HG03175 (cell line): Measurements from ENCODE around the gene HOXB3.

Source experiments
- ATAC-seq: cut with Tn5 transposase; IDR thresholded peaks from one replicate; pipeline ENCODE4 v1.9.1; 2021; ENCODE audit warnings: mild to moderate bottlenecking, moderate library complexity; ENCODE audit not compliant: unreplicated experiment

HOXB3 gene

DNA sequence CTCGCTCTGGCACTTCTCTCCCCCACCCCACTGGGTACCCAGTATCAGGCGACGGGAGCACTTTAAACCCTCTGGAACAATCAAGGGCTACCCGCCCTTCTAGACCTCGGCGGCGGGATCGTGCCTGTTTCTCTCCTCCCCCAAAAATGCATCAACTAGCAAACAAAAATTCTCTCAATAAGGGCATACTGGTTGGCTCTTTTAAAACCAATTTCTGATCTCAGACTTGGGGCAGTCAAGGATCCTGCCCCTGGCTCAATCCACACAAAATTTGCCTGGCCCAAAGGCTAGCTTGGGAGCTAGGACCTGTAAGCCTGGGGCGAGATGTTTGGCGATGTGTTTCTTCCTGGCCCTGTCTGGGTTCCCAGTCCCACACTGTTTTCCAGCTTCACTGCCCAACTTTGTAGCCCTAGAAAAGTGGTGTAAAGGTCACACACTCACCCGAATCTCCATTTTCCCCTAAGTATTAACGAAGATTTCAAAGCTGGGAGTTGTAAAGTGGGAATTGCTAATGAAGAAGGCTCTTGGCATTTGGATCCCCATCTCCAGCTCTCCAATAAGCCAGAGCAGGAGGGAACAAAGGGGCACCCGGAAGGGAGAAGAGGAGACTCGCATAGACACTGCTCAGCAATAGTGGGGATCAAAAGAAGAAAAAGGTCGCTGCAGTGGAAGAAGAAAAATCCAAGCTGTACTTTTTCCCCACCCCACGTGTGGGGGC, 30.8 kb downstream of the HOXB3 start:
- no peak for ATAC-seq

DNA sequence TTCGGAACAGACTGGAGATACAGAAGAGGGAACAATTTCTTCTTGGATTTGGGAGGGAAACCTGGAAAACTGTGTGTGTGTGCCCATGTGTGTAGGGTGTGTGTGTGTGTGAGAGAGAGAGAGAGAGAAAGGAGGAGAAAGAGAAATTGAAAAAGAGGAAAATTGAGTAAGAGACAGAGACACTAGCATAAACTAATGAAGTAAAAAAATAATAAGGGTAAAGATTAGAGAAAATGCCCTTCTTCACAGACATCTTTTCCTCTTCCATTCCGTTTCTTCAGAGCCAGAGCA, 31.3 kb downstream of the HOXB3 start:
- no peak for ATAC-seq

DNA sequence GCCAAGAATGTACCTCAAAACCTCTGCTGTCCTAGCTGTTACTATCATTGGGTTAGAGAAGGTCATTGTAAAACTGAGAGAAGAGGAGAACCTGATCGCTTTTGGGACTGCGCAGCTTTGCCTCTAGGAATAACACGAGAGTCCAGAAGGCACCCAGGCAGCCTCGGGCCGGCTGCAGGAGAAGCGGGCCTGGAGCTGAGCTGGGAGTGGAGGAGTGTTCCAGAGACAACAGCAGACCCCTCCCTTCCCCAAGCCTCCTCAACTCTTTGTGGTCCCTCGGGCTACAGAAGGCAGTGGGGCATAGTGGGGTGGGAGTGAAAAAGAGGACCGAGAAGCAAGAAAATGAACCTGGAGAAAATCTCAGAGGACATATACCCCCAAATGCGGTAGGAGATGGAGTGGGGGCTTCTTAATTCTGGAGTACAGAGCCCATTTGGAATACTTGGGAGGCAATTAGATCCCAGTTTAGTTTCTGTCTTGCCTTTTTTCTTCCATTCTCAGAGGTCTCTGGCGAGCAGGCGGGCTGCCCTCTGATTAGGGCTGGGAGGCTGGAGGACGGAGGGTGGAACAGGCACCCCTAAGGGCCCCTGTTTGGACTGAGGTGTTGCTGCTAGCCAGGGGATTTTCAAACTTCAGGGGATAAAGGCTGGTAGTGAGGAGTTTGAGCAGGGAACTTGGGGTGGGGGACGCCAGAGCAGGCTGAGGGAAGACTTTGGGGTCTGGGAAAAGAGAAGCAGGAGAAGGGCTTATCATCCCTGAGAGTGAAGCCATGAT, 31.8 kb downstream of the HOXB3 start:
- no peak for ATAC-seq

DNA sequence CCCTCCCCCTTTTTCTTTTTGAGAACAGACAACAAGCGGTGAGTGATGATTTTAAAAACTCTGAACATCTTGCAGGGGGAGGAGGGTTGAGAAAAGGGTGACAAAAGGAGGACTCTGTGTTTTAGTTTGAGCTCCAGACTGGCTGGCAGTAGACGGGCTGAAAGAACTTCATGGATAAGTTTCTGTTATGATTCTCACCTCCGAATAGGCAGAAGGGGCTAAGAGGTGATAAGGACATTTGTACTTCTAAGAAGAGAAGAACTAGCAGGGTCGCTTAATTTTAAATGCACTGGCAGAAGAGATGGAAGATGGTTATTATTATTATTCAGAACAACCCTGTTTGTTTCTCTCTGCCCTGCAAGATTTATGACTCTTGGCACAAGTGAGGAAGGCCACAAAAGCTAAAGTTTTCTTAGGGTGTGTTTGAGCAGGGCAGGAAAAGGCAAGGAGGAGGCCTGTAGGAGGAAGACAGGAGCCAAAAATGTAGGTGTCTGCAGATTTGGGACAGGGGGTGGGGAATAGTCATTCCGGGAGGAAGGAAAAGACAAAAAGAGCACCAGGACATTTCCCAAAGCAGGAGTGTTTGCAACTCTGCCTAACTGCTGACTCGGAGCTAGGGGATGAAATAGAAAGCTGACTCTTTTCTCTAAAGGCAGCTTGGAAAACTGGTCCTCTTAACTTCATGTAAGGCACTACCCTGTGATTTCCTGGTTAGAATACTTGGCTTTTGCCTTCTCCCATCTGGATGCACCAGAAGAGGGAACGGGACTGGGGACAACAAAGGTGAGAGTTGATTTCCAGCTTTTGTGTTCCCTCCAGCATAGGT, 33.3 kb downstream of the HOXB3 start:
- no peak for ATAC-seq

DNA sequence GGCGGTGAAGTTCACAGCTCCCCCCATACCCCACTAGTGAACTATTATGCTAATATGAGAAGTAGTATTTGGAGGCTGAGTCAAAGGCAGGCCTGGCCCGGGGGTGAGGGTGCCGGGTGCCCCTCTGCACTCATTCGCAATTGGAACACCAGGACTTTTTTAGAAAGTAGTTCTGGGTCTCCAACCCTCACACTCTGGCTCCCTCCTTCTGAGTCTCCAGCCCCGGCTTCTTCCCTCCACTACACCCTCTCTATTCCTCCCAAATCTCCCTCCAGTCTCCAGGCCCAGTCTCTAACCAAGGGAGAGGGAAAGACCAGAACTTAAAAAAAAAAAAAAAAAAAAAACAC, 33.8 kb downstream of the HOXB3 start:
- ATAC-seq, result no peak

DNA sequence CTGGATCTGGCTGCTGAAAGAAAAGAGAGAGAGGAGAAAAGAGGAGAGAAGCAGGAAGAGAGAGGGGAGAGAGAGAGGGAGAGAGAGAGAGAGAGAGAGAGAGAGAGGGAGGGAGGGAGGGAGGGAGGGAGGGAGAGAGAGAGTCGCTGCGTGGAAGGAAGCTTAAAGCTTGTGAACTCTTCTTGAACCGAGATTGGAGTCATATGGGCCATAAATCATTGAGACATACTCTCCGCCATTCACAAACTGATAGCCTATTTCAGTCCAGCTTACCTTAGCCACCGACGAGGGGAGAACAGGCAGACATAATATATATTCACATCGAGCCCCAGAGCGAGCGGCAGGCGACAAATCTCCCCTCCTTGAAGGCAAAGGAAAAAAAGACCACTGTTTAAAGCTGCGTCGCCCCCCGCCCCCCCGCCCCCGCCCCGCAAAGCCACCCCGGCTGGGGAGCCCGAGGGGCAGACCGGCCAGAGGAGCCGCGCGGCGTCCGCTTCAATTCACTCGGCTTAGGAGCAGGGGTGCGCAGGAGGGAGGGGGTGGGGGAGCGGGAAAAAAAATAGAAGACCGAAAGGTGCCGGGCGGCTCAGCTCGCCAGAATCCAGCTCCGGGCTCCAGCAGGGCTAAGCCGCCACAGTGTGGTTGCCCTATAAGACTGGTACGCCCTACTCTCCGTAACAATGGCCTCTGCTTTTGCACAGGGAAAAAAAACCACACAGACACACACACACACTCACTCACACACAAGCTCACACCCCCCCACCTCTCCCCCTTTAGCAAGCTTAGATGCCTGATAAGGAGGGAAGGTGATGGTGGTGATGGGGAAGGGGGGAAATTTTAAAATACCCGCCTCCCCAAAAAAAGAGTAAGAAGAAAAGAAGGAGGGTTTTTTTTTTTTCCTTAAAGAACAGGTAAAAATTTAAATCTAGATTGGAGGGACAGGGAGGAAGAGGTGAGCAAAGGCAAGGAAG, 34.5 kb downstream of the HOXB3 start:
- ATAC-seq, result no peak

DNA sequence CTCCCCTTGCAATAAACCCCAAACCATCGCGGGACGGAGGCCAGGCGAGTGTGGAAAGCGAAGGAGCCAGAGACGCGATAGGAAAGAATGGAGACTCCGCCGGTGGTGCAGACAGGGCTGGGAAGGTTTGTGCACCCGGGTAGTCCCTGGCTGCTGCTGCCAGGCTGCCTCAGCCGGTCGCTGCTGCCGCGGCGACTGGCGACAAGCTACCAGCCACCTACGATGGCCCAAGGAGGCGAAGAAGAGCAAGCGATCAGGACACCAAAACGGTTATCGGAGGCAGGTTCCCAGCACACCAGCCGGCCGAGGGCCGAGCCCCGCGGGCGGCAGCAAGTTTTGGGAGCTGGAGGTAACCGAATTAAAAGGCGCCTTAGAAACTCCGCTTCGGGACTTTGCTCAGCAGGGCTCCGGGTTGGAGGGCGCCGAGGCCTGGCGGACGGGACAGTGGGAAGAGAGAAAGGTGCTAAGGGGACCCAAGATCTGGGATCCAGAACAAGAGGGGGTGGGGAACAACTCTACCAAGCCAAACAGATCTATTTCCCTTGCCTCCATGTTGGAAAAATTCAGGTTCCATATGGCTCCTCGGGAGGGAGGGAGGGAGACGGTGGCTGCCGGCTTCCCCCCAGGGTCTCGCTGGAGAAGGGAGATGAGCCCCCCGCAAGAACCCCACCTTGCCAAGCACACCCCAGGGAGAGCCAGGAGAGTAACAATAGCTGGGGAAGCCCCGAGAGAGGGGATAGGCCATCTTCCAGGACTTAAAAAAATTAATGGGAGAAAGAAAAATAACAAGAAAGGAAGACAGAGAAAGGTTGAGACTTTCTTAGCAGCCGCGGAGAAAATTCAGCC, 35.4 kb downstream of the HOXB3 start:
- ATAC-seq, result no peak

DNA sequence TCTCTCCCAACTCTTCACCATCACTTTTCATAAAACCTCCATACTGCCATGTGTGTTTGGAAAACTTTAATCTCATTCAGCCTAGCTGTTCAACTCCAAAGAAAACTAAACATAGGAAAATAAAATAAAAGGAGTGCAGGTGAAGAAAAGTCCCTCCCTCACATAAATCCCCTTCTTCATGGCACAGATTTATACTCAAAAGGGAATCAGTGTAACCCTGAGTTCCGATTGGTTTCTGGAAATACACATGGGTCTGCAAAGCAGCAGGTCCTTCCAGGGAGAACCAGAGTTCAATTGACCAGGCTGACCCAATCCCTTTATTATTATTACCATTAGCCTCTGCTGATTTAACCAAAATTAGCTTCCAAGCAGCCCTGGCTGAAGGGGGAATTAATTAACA, 36.2 kb downstream of the HOXB3 start:
- no peak for ATAC-seq

DNA sequence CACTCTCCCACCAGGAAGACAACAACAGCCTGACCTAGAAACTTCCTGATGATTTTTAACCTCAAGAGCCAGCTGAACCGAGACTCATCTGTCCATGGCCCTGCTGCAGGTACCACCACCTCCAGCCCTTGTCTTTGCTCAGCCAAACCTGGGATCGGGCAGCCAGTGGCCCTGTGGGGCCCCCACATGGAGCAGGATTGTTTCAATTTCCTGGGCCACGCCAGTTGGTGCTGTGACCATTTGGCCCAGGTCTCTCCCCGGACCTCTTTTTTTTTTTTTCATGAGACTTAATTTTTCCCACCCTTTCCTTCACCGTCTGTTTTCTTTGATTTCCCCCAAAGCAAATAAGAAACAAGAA, 36.9 kb downstream of the HOXB3 start:
- ATAC-seq, result no peak

DNA sequence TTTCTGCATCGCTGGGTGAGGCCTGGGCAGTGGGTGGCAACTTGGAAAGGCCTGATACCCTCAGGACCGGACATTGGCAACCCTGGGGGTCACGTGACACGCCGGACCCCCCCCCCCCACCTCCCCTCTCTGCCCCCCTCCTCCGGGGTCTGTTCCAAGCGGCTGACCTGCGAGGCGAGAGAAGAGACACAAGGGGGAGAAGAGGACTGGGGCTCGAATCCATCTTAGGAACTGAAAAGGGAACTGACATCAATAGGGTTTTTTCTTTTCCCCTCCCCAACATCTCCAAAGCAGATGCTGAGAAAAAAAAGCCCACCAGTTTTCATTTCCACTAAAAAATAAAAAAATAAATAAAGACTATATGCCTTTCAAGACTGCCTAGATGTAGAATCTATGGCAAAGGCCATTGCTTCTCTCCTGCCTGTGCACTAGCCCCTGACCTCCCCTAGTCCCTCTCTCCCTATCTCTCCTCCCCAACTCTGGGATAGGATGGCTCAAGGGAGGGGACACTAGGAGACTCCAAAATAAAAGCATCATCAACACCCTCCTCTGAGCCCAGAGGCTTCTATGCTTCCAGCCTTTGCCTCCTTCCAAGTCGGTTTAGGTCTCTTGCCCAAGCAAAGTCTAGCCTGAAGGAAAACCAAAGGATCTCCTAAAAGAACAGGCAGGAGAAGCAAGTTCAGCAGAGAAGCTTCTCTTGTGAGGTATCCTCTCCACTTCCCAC, 37.4 kb downstream of the HOXB3 start:
- no peak for ATAC-seq

DNA sequence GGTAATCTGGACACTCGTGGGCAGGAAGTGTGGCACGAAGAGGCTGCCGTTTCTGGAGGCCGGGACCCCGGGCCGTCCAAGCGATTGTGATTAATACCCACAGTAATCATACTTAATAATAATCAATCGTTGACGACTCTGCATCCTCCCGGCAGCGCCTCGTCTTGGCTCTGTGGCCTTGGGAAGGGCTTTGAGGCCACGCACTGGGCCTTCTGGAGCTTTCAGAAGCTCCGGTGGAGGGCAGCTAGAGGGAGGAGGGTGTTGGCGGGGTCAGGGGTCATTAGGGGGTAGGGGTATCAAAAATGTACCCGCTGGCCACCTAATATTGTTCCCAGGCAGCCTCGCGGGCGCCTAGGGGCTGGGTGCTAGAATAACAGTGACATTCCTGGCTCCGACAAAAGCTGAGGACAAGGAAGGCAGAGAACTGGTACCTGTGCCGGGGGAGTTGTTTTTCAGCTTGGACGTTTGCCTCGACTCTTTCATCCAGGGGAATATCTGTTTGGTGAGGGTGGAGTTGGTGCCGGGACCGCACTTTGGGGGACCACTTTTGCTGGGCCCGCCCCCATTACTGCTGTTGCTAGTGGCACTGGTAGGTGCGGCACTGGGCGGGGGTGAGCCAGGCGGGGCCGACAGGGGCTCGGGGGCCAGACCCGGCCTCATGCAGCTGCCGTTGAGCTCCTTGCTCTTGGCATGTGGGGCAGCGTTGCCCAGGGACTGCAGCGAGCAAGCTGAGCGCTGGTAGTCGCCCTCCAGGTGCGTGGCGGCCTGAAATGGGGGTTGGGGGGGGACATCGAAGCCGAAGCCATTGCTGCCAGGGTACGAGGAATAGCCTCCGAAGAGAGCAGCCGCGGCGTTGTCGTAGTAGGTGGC, 38.2 kb downstream of the HOXB3 start:
- no peak for ATAC-seq

DNA sequence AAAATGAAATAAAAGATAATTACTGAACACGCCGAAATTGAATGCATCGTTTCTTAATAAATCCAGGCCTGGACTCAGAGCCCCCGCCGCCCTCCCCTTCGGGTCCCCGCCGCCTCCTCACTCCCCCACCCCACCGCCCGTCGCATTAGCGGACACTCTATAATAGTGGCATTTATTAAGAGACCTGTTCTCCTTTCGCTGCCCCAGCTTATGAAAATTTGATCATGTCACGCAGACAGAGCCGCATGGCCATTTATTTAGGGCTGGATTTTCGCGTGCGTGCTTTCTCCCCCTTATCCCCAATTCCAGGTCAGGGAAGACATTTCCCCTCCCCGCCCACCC, 38.9 kb downstream of the HOXB3 start:
- no peak for ATAC-seq

DNA sequence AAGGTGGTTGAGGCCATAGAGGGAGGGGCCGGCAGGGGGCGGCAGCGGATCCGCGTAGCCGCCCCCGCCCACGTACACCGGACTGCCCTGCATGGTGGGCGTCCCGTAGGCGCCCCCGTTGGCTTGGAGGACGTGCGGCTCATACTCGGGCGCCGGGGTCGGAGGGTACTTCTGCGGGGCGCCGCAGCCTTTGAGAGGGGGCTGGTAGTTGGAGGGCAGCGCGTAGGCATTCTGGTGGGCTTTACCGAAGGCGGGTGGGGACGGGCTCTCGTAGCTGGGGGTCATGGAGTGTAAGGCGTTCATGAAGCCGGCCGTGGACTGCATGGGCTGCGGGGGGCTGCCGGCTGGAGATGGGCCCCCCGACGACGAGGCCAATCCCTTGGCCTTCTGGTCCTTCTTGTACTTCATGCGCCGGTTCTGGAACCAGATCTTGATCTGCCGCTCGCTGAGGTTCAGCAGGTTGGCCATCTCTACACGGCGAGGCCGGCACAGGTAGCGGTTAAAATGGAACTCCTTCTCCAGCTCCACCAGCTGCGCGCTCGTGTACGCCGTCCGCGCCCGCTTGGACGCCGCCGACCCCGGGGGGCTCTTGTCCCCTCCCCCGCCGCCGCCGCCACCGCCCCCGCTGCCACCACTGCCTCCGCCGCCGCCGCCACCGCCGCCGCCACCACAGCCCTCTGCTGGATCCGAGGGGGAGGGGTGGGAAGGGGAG, 39.4 kb downstream of the HOXB3 start:
- ATAC-seq, result no peak

DNA sequence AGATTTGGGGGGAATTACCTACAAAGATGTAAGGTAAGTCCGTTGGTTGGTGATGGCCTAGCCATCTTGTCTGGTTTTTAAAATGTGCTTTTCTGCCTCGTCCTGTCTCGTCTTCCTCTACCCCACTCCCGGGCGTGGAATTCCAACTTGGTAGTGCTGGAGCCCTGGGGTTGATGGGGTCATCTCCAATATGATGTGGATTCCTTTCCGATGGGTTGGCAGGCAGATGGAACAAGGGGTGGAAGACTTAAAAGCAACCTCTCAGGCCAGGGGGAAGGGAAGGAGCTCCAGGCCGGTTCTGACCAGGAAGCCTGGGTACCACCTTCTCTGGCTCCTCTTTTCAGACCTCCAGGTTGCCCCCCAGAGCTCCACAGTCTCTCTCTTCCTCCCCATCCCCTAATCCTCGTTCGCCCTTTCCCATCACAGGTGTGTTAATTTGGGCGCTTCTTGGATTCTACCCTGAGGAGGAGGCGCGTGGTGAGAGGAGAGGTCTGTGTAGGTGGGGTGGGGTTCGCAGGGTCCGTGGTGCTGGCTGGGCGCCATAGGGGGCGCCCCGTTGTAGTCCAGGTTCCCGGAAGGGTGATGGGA, 40.0 kb downstream of the HOXB3 start:
- no peak for ATAC-seq

DNA sequence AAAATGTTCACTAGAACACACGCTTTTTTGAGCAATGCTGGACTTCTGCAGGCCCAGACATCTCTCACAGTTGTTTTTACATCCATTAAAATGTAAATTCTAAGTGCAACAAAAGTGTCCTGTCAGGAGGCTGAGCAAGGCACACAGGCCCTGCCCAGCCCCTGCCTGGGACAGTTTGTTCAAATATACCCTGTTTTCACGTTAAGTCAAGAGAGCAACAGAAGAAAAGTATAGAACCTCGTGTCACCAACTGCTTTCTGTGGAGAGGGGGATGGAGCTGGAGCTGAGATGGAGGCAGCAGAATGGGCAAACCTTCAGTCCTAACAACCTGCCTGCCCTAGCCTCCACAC, 40.8 kb downstream of the HOXB3 start:
- no peak for ATAC-seq

DNA sequence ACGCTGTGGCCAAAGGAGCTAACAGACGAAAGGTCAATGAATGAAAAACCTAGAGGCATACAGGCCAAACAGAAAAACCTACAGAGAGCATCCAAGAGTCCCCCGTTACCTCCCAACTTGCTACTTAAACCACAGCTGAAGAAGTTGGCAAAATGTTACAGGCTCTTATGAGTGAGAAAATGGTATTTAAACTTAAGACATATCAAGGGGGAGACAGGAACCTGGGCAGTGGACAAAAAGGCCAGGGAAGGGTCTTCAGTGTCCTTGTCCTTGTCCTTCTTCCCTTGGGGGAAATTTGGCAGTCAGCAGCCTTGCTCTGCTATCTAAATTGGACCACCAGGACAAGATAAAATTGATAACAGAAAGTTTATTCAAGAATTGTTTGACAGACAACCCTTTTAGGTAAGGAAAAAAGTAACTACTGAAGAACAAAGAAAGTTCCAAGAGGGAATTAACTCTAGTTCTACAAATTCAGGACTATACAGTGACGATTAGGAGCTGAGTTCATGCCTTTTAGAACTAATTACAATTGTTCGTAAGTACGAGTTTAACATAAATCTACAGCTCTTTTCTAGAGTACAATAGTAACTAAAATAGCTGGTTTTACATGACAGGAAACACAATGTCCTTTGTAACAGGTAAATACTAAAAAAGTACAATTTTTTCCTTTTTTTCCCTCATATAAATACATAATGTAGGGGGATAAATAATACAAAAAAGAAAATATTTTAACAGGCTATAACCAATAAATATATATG, 41.3 kb downstream of the HOXB3 start:
- ATAC-seq, result no peak
